HCT116 (cell line): ENCODE data around the gene ANKRD13B. TPM values are rescaled to one million over a fixed set of nuclear protein-coding genes. Genes with fewer than 3 reads are reported as not detected.

Experiments
- ATAC-seq: fragments of 200-7000 bp; cut with Tn5 transposase; 2 replicates; pipeline ENCODE4 v1.9.1; 2020; ENCODE audit warnings: mild to moderate bottlenecking, moderate library complexity
- BruUV-seq: library from RNA; stranded (reverse); fragments of 400-500 nt; replicated peaks from 2 replicates; lab custom pipeline; 2021; lab: Mats Ljungman, UMichigan
- CTCF ChIA-PET: fragments of 300-600 bp; sonication (Branson Sonifier 250); formaldehyde crosslinking; loops from one replicate; lab custom pipeline; 2021; ENCODE audit warnings: antibody characterized with exemption; lab: Charles Lee
- POLR2A ChIA-PET: fragments of 300-600, 350-600 bp; sonication (Branson Sonifier 250); formaldehyde crosslinking; loops from one replicate; lab custom pipeline; 2021; ENCODE audit warnings: antibody characterized with exemption; lab: Charles Lee
- RAD21 ChIA-PET, 2 experiments: fragments of 300-600 bp; sonication (Branson Sonifier 250); formaldehyde crosslinking; loops; one replicate each; lab custom pipeline; 2023; ENCODE audit warnings: low total read pairs in 2 of 2; ENCODE audit not compliant: uncharacterized antibody in 2 of 2, unreplicated experiment in 2 of 2, low non-redundant PET in 1 of 2; lab: Charles Lee
- DNase-seq: peaks from one replicate; pipeline ENCODE4 v3.0.0-alpha.2; 2010; ENCODE audit warnings: low read depth, low spot score
- H2AFZ ChIP-seq: fragments of 200-600 bp; shearing (Covaris generic), sonication (generic); 2 replicates; pipeline ENCODE4 v1.6.1; 2017; ENCODE audit warnings: low read depth, mixed run types, mixed read lengths, antibody characterized with exemption, low read length; ENCODE audit not compliant: poor library complexity, severe bottlenecking
- H3K27ac ChIP-seq: 2 replicates; pipeline ENCODE4 v1.5.1; 2012; ENCODE audit warnings: low read depth, low read length
- H3K27me3 ChIP-seq: fragments of 200-600 bp; sonication (generic); 2 replicates; pipeline ENCODE4 v1.6.1; 2016; ENCODE audit warnings: mixed run types, low read length, mixed read lengths; ENCODE audit not compliant: insufficient read depth
- H3K36me3 ChIP-seq, 2 experiments: fragments of 200-500 bp in 1 of 2; fragments of 200-600 bp in 1 of 2; sonication (Bioruptor generic) in 1 of 2; sonication (generic) in 1 of 2; 2 replicates each; pipeline versions ENCODE4 v1.5.1 to v1.6.1; 2014 to 2016; ENCODE audit warnings: low read length in 2 of 2, inconsistent platforms in 1 of 2, mixed read lengths in 1 of 2, mixed run types in 1 of 2; ENCODE audit not compliant: insufficient read depth in 2 of 2, control insufficient read depth in 1 of 2
- H3K4me1 ChIP-seq, 2 experiments: fragments of 200-600 bp in 1 of 2; sonication (generic) in 1 of 2; 2 replicates each; pipeline versions ENCODE4 v1.5.1 to v1.6.1; 2012 to 2017; ENCODE audit warnings: low read length in 2 of 2, inconsistent platforms in 1 of 2, mild to moderate bottlenecking in 1 of 2, mixed read lengths in 1 of 2, mixed run types in 1 of 2, moderate library complexity in 1 of 2; ENCODE audit not compliant: insufficient read depth in 2 of 2, control insufficient read depth in 1 of 2
- H3K4me2 ChIP-seq: fragments of 200-600 bp; sonication (generic); 2 replicates; pipeline ENCODE4 v1.6.1; 2017; ENCODE audit warnings: mixed run types, low read length, mixed read lengths
- H3K4me3 ChIP-seq, 2 experiments: fragments of 200-600 bp in 1 of 2; sonication (generic) in 1 of 2; replicated peaks in 1 of 2; 2 replicates each; pipeline ENCODE4 v1.5.1; 2011 to 2016; ENCODE audit warnings: low read length in 2 of 2, control low read depth in 1 of 2, low read depth in 1 of 2, mild to moderate bottlenecking in 1 of 2, mixed read lengths in 1 of 2, mixed run types in 1 of 2
- H3K79me2 ChIP-seq: fragments of 200-600 bp; sonication (generic); 2 replicates; pipeline ENCODE4 v1.6.1; 2017; ENCODE audit warnings: mild to moderate bottlenecking, mixed run types, low read length, moderate library complexity, mixed read lengths; ENCODE audit not compliant: insufficient read depth
- H3K9ac ChIP-seq: fragments of 200-600 bp; sonication (generic); 2 replicates; pipeline ENCODE4 v1.6.1; 2016; ENCODE audit warnings: low read length, mixed read lengths
- H3K9me2 ChIP-seq: fragments of 200-600 bp; sonication (generic), shearing (Covaris generic); 2 replicates; pipeline ENCODE4 v1.6.1; 2017; ENCODE audit warnings: mixed run types, mild to moderate bottlenecking, moderate library complexity; ENCODE audit not compliant: insufficient read depth
- H3K9me3 ChIP-seq, 2 experiments: fragments of 200-500 bp in 1 of 2; fragments of 200-600 bp in 1 of 2; sonication (Bioruptor generic) in 1 of 2; sonication (generic) in 1 of 2; 2 replicates each; pipeline ENCODE4 v1.6.1; 2014 to 2017; ENCODE audit warnings: low read length in 2 of 2, mixed read lengths in 2 of 2, inconsistent platforms in 1 of 2, low read depth in 1 of 2, mild to moderate bottlenecking in 1 of 2, mixed run types in 1 of 2, moderate library complexity in 1 of 2; ENCODE audit not compliant: control insufficient read depth in 1 of 2, insufficient read depth in 1 of 2
- H4K20me1 ChIP-seq: fragments of 200-600 bp; sonication (generic), shearing (Covaris generic); 2 replicates; pipeline ENCODE4 v1.6.1; 2017; ENCODE audit warnings: mixed run types, mild to moderate bottlenecking, moderate library complexity; ENCODE audit not compliant: insufficient read depth
- ATF3 ChIP-seq: IDR thresholded peaks from 2 replicates; pipeline ENCODE4 v1.6.1; 2012
- CEBPB ChIP-seq: IDR thresholded peaks from 2 replicates; pipeline ENCODE4 v1.6.1; 2012; ENCODE audit warnings: low read depth
- EGR1 ChIP-seq: IDR thresholded peaks from 2 replicates; pipeline ENCODE4 v1.6.1; 2012; ENCODE audit warnings: low read depth
- ELF1 ChIP-seq: IDR thresholded peaks from 2 replicates; pipeline ENCODE4 v1.6.1; 2012; ENCODE audit warnings: low read depth, borderline replicate concordance
- EZH2 ChIP-seq: fragments of 200-600 bp; sonication (generic); IDR thresholded peaks from 2 replicates; pipeline ENCODE4 v1.6.1; 2017; ENCODE audit warnings: antibody characterized with exemption, mixed run types
- EZH2phosphoT487 ChIP-seq: fragments of 200-600 bp; IDR thresholded peaks from 2 replicates; pipeline ENCODE4 v1.6.1; 2018; ENCODE audit warnings: antibody characterized with exemption, borderline replicate concordance
- RAD21 ChIP-seq: IDR thresholded peaks from 2 replicates; pipeline ENCODE4 v1.6.1; 2012; ENCODE audit warnings: low read depth, mild to moderate bottlenecking
- SIN3A ChIP-seq: IDR thresholded peaks from 2 replicates; pipeline ENCODE4 v1.6.1; 2012; ENCODE audit warnings: low read depth
- SP1 ChIP-seq: IDR thresholded peaks from 2 replicates; pipeline ENCODE4 v1.6.1; 2012; ENCODE audit warnings: low read depth
- TCF7L2 ChIP-seq: IDR thresholded peaks from 2 replicates; pipeline ENCODE4 v1.7.0; 2011; ENCODE audit warnings: borderline replicate concordance, inconsistent platforms; ENCODE audit not compliant: insufficient read depth, insufficient read length; ENCODE audit errors: extremely low read depth
- ZFX ChIP-seq: fragments of 450-650 bp; IDR thresholded peaks from 2 replicates; pipeline ENCODE4 v1.6.1; 2017
- ZNF274 ChIP-seq: fragments of 200-500 bp; sonication (Bioruptor generic); IDR thresholded peaks from 2 replicates; pipeline ENCODE4 v1.6.1; 2014; ENCODE audit warnings: mild to moderate bottlenecking, low read depth, low read length, inconsistent platforms
- intact Hi-C: fragments of 100-400 bp; cut with micrococcal nuclease; formaldehyde crosslinking; loops from 2 replicates; pipeline ENCODE4 v1.10.0; 2022
- total RNA-seq: library from RNA; stranded (reverse); gene quantifications from one replicate; pipeline ENCODE4 v1.2.1, GENCODE V29; 2021; ENCODE audit not compliant: unreplicated experiment
- TF ChIP-seq, protein P1 (sequence below), 3 experiments: fragments of 200-600 bp in 1 of 3; sonication (generic) in 1 of 3; IDR thresholded peaks in 2 of 3; conservative IDR thresholded peaks in 1 of 3; 2 replicates each; pipeline ENCODE4 v1.5.1; 2012 to 2017; ENCODE audit warnings: low read depth in 2 of 3, low read length in 2 of 3, antibody characterized with exemption in 1 of 3, borderline replicate concordance in 1 of 3, control low read depth in 1 of 3, mild to moderate bottlenecking in 1 of 3, mixed read lengths in 1 of 3, mixed run types in 1 of 3, moderate library complexity in 1 of 3; ENCODE audit not compliant: insufficient read depth in 1 of 3

The ANKRD13B gene
- total RNA-seq, 1 experiment from 2014 or later, result 27.4 TPM

DNA sequence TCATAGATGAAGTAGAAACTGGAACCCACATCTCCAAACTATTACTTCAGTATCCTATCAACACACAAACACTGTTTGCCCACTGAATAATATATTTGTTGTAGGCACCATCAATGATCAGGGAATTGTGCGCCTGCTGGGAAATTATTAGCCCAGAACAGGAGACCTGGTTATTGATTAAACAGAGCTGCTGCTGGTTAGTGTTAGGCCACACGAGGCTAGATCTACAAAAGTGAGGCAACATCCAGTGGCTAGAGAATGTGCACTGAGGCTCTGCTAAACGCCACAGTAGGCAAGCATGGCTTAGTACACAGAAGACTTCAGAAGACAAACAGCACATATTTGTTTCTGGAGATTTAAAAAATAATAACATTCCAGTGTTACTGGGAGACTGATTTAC, 37.1 kb upstream of the ANKRD13B start:
- no peaks in the 10 kb centered on the region for H3K9me3 ChIP-seq
- no peak overlapping the region for H2AFZ ChIP-seq
- H3K36me3 ChIP-seq, result no peaks in the 10 kb centered on the region
- no peaks in the 10 kb centered on the region for H3K79me2 ChIP-seq
- no TSS peak for BruUV-seq
- intact Hi-C loops, result no loop called here
- TF ChIP-seq ATF3, result no peak
- no peak for TF ChIP-seq RAD21
- TF ChIP-seq CEBPB, result no peak
- no peak for TF ChIP-seq ELF1
- no peak for TF ChIP-seq TCF7L2
- TF ChIP-seq EGR1, result no peak
- TF ChIP-seq EZH2, result no peak
- TF ChIP-seq ZFX, result no peak
- TF ChIP-seq ZNF274, result no peak
- TF ChIP-seq SIN3A, result no peak
- TF ChIP-seq, protein P1, sequence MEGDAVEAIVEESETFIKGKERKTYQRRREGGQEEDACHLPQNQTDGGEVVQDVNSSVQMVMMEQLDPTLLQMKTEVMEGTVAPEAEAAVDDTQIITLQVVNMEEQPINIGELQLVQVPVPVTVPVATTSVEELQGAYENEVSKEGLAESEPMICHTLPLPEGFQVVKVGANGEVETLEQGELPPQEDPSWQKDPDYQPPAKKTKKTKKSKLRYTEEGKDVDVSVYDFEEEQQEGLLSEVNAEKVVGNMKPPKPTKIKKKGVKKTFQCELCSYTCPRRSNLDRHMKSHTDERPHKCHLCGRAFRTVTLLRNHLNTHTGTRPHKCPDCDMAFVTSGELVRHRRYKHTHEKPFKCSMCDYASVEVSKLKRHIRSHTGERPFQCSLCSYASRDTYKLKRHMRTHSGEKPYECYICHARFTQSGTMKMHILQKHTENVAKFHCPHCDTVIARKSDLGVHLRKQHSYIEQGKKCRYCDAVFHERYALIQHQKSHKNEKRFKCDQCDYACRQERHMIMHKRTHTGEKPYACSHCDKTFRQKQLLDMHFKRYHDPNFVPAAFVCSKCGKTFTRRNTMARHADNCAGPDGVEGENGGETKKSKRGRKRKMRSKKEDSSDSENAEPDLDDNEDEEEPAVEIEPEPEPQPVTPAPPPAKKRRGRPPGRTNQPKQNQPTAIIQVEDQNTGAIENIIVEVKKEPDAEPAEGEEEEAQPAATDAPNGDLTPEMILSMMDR (IDR thresholded peaks at IDR 0.05 in 2 of 3, conservative IDR thresholded peaks at IDR 0.05 in 1 of 3; ENCODE audit: borderline replicate concordance in 1 of 3, insufficient read depth in 1 of 3, low read depth in 2 of 3, low read length in 2 of 3), result no peak
- no peak for TF ChIP-seq EZH2phosphoT487
- no peak for TF ChIP-seq SP1
- no peak overlapping the region for H3K27ac ChIP-seq
- ChIA-PET CTCF (no interaction called here), RAD21 (no interaction called here), POLR2A (no interaction called here)
- H3K4me3 ChIP-seq, result no peak overlapping the region
- DNase-seq (no peak), ATAC-seq (no peak)
- no peaks in the 10 kb centered on the region for H3K9me2 ChIP-seq
- no peak overlapping the region for H3K4me2 ChIP-seq
- H3K4me1 ChIP-seq, result no peaks in the 10 kb centered on the region
- H3K9ac ChIP-seq, result no peak overlapping the region
- no peaks in the 10 kb centered on the region for H3K27me3 ChIP-seq
- H4K20me1 ChIP-seq, result no peaks in the 10 kb centered on the region
